ENCODE results near the gene CFAP65. TPM values are rescaled to one million over a fixed set of nuclear protein-coding genes. Genes with fewer than 3 reads are reported as not detected.

Gene CFAP65
- total RNA-seq, 1 experiment from 2014 or later: 0.34 TPM

- Mint-ChIP-seq H3K9me3 (ENCODE audit: unreplicated experiment) (no peaks in the 10 kb centered on the region), H3K27me3 (ENCODE audit: insufficient read depth, unreplicated experiment) (peaks cover 6% of the 10 kb centered on the region), H3K4me3 (ENCODE audit: unreplicated experiment) (peak overlapping the region; percentile 82), H3K4me1 (ENCODE audit: low read depth, unreplicated experiment) (peaks cover 9% of the 10 kb centered on the region), H3K27ac (ENCODE audit: unreplicated experiment) (peak overlapping the region; percentile 83), H3K36me3 (ENCODE audit: insufficient read depth, unreplicated experiment) (no peaks in the 10 kb centered on the region)
- TF ChIP-seq, protein P1, sequence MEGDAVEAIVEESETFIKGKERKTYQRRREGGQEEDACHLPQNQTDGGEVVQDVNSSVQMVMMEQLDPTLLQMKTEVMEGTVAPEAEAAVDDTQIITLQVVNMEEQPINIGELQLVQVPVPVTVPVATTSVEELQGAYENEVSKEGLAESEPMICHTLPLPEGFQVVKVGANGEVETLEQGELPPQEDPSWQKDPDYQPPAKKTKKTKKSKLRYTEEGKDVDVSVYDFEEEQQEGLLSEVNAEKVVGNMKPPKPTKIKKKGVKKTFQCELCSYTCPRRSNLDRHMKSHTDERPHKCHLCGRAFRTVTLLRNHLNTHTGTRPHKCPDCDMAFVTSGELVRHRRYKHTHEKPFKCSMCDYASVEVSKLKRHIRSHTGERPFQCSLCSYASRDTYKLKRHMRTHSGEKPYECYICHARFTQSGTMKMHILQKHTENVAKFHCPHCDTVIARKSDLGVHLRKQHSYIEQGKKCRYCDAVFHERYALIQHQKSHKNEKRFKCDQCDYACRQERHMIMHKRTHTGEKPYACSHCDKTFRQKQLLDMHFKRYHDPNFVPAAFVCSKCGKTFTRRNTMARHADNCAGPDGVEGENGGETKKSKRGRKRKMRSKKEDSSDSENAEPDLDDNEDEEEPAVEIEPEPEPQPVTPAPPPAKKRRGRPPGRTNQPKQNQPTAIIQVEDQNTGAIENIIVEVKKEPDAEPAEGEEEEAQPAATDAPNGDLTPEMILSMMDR (IDR thresholded peaks at IDR 0.05; ENCODE audit: insufficient read depth in 1 of 2, low read depth in 1 of 2, low read length in 1 of 2, severe bottlenecking in 1 of 2, unreplicated experiment in 1 of 2): peak; percentile 93 to 95
- intact Hi-C loops (cut with micrococcal nuclease; ENCODE audit: unreplicated experiment): loop anchor here (1.0 kb wide), 1 partner anchor 33 kb away; no protein-coding TSS in a partner anchor
- ChIA-PET CTCF (interaction anchor here (0.6 to 1.2 kb wide), 12 partner anchors 9 to 467 kb away, joined by 3 to 8 read pairs (median 4); partner anchors contain the start of gene CDK5R2), POLR2A (no interaction called here)
- BruUV-seq (replicated peaks): TSS peak; percentile 38
- no peaks in the 10 kb centered on the region for H3K36me3 ChIP-seq (ENCODE audit: control insufficient read depth, insufficient read depth, low read length)
- no peaks in the 10 kb centered on the region for H3K9me3 ChIP-seq
- DNase-seq: peak; percentile 88 to 95
- peaks cover 21% of the 10 kb centered on the region for H3K4me1 ChIP-seq
- peak overlapping the region; percentile 47 for H3K4me3 ChIP-seq (ENCODE audit: low read depth, low read length)
- peaks cover 2% of the 10 kb centered on the region for H3K27me3 ChIP-seq (replicated peaks; ENCODE audit: control insufficient read depth, insufficient read depth, low read length)
Measured at GRCh38 chr2:218995972-218996711, 45.2 kb downstream of the CFAP65 start.

DNA sequence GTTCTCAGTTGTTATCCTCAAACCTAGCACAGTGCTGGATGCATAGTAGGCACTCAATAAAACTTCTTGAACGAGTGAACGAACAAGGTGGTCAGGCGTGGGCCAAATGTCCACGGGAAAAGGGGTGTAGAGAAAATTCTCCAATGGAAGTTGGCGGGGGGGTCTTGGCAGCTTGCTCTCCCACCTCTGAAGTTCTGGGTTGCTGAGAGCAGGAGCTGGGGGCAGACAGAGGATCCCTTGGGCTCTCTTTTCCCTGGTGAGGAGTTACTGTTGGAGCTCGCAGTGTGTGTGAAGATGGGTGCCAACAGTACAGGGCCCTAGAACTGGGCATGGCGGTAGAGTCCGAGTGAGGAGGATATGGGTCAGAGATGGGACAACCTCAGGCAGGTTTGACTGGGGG lies 45.8 kb downstream of the CFAP65 start:
- POLR2A ChIA-PET: no interaction called here
- no peak overlapping the region for H3K4me3 ChIP-seq (ENCODE audit: low read depth, low read length)
- H3K27me3 ChIP-seq (replicated peaks; ENCODE audit: control insufficient read depth, insufficient read depth, low read length): peaks cover 5% of the 10 kb centered on the region
- no peaks in the 10 kb centered on the region for H3K9me3 ChIP-seq
- TF ChIP-seq, protein P1 (IDR thresholded peaks at IDR 0.05; ENCODE audit: insufficient read depth in 1 of 2, low read depth in 1 of 2, low read length in 1 of 2, severe bottlenecking in 1 of 2, unreplicated experiment in 1 of 2): peak in 1 of 2 experiments; percentile 2
- Mint-ChIP-seq H3K27me3 (ENCODE audit: insufficient read depth, unreplicated experiment) (peaks cover 8% of the 10 kb centered on the region), H3K4me1 (ENCODE audit: low read depth, unreplicated experiment) (peaks cover 9% of the 10 kb centered on the region), H3K9me3 (ENCODE audit: unreplicated experiment) (no peaks in the 10 kb centered on the region), H3K36me3 (ENCODE audit: insufficient read depth, unreplicated experiment) (no peaks in the 10 kb centered on the region), H3K4me3 (ENCODE audit: unreplicated experiment) (peak overlapping the region; percentile 82), H3K27ac (ENCODE audit: unreplicated experiment) (no peak overlapping the region)
- H3K4me1 ChIP-seq: peaks cover 16% of the 10 kb centered on the region
- intact Hi-C loops (cut with micrococcal nuclease; ENCODE audit: unreplicated experiment): no loop called here
- no TSS peak for BruUV-seq (replicated peaks)
- CTCF ChIA-PET: interaction anchor here (0.6 to 1.9 kb wide), 10 partner anchors 11 to 415 kb away, joined by 3 to 11 read pairs (median 4); no protein-coding TSS in a partner anchor
- no peaks in the 10 kb centered on the region for H3K36me3 ChIP-seq (ENCODE audit: control insufficient read depth, insufficient read depth, low read length)
- DNase-seq: no peak

DNA sequence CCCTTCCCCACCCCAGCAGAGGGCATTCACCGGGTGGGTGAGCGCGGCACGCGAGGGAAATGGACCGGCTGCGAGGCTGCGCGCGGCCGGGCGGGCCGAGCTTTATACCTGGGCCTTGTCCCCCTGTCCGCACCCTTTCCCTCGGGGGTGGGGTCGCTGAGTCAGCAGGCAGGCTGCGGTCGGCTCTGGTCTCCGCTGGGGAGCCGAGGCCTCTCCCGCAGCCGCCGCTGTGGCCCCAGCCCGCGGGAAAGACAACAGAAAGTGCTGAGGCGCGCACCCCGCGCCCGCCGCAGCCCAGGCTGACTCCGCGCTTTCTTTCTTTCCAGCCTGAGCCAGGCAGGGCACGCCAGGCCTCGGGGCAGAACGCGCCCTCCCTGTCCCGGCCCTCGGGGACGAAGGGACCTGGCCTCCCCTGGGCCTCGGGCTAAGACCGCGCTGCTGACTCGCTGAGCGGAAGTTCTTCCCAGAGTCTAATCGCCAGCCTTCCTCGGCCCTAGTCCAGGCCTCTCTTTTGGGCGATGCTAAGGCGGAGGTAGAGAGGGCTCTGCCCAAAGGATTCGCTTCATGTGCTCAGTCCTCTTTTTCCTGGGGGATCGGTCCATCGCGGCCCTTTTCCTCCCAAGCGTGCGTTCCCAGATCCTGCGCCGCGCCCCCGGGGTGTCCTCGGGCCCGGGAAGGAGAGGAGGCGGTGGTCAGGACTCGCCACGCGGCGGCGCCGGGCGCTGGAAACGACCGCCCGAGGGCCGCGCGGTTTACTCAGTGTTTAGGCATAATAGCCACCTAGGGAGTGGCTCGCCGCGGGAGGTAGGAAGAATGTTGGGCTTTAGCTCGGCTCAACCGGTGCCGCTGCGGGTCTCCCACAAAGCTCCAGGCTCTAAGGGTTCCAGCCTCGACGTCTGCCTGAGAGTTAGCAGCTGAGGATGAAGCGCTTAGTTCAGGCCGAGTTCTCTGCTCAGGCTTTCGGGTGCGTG lies 47.7 kb downstream of the CFAP65 start, which contains the start of gene CRYBA2:
Gene CRYBA2, minus strand, starts transcription at position 78 of the 971 bp plus-strand sequence. CDS start 246 bp downstream, outside the sequence.
- peaks cover 20% of the 10 kb centered on the region for H3K27me3 Mint-ChIP-seq (ENCODE audit: insufficient read depth, unreplicated experiment)
- H3K36me3 ChIP-seq (ENCODE audit: control insufficient read depth, insufficient read depth, low read length): no peaks in the 10 kb centered on the region
- H3K4me1 Mint-ChIP-seq (ENCODE audit: low read depth, unreplicated experiment): no peaks in the 10 kb centered on the region
- no TSS peak for BruUV-seq (replicated peaks)
- peaks cover 6% of the 10 kb centered on the region for H3K27me3 ChIP-seq (replicated peaks; ENCODE audit: control insufficient read depth, insufficient read depth, low read length)
- peak in 1 of 2 experiments; percentile 63 for DNase-seq
- no peak within 1 kb of the TSS for H3K27ac Mint-ChIP-seq (ENCODE audit: unreplicated experiment)
- peaks cover 8% of the 10 kb centered on the region for H3K4me1 ChIP-seq
- H3K9me3 Mint-ChIP-seq (ENCODE audit: unreplicated experiment): no peaks in the 10 kb centered on the region
- POLR2A ChIA-PET: interaction anchor here (0.6 kb wide), 1 partner anchor 334 kb away, joined by 3 read pairs; the partner anchor contains the start of genes BCS1L and ZNF142
- TF ChIP-seq, protein P1 (IDR thresholded peaks at IDR 0.05; ENCODE audit: insufficient read depth in 1 of 2, low read depth in 1 of 2, low read length in 1 of 2, severe bottlenecking in 1 of 2, unreplicated experiment in 1 of 2): peak in 1 of 2 experiments; percentile 50
- intact Hi-C loops (cut with micrococcal nuclease; ENCODE audit: unreplicated experiment): loop anchor here (5.0 kb wide), 1 partner anchor 141 kb away; no protein-coding TSS in a partner anchor
- H3K36me3 Mint-ChIP-seq (ENCODE audit: insufficient read depth, unreplicated experiment): no peaks in the 10 kb centered on the region
- H3K9me3 ChIP-seq: no peaks in the 10 kb centered on the region
- CTCF ChIA-PET: interaction anchor here (0.7 to 1.9 kb wide), 8 partner anchors 9 to 141 kb away, joined by 3 to 11 read pairs (median 6); no protein-coding TSS in a partner anchor
- H3K4me3 ChIP-seq (ENCODE audit: low read depth, low read length): peak within 1 kb of the TSS; percentile 26
- peak within 1 kb of the TSS; percentile 69 for H3K4me3 Mint-ChIP-seq (ENCODE audit: unreplicated experiment)
